Lung (tissue), 12 donors: ENCODE data around the gene TMEFF2. TPM values are rescaled to one million over a fixed set of nuclear protein-coding genes. Genes with fewer than 3 reads are reported as not detected.
A peak's percentile ranks its signal among the peaks of the same experiment; 100 is the strongest.

Source experiments
- ATAC-seq: fragments of 200-7000 bp; cut with Tn5 transposase; one replicate; pipeline ENCODE4 v1.9.1; 2020; ENCODE audit warnings: moderate number of reproducible peaks; ENCODE audit not compliant: insufficient read depth, low FRiP score
- DNase-seq, 3 donors: peaks; one replicate each; pipeline ENCODE4 v3.0.0-alpha.2; 2013 to 2017
- H3K27ac ChIP-seq, 2 donors: one replicate each; pipeline ENCODE4 v1.5.1; 2013; ENCODE audit warnings: mild to moderate bottlenecking in 2 of 2, moderate library complexity in 2 of 2, control low read depth in 1 of 2, inconsistent platforms in 1 of 2, low read depth in 1 of 2, low read length in 1 of 2
- H3K27me3 ChIP-seq, 3 donors: one replicate each; pipeline ENCODE4 v1.5.1; 2013; ENCODE audit warnings: low read length in 2 of 3; ENCODE audit not compliant: control insufficient read depth in 3 of 3, insufficient read depth in 3 of 3
- H3K36me3 ChIP-seq, 4 donors: one replicate each; pipeline ENCODE4 v1.5.1; 2013; ENCODE audit warnings: low read length in 4 of 4, mild to moderate bottlenecking in 1 of 4, moderate library complexity in 1 of 4; ENCODE audit not compliant: control insufficient read depth in 4 of 4, insufficient read depth in 4 of 4
- H3K4me1 ChIP-seq, 5 donors: one replicate each; pipeline ENCODE4 v1.5.1; 2013; ENCODE audit warnings: low read length in 5 of 5, mild to moderate bottlenecking in 2 of 5, moderate library complexity in 1 of 5; ENCODE audit not compliant: control insufficient read depth in 5 of 5, insufficient read depth in 5 of 5
- H3K4me3 ChIP-seq: one replicate; pipeline ENCODE4 v1.5.1; 2013; ENCODE audit warnings: mild to moderate bottlenecking, control low read depth, moderate library complexity
- H3K9ac ChIP-seq, 2 donors: one replicate each; pipeline ENCODE4 v1.5.1; 2013; ENCODE audit warnings: low read length in 2 of 2, control low read depth in 1 of 2; ENCODE audit not compliant: insufficient read depth in 1 of 2
- H3K9me3 ChIP-seq, 4 donors: one replicate each; pipeline ENCODE4 v1.5.1; 2013; ENCODE audit warnings: low read length in 3 of 4, mild to moderate bottlenecking in 1 of 4, moderate library complexity in 1 of 4; ENCODE audit not compliant: control insufficient read depth in 4 of 4, insufficient read depth in 3 of 4
- WGBS, 2 donors: extraction: QIAGEN DNeasy Blood & Tissue Kit; methylation state at CpG; one replicate each; pipeline ENCODE4 v1.1.7; 2013; 5-methylcytosine and 5-hydroxymethylcytosine counted together
- polyA plus RNA-seq, 2 donors: library from polyadenylated mRNA; stranded (reverse); fragments of 200-250 nt; gene quantifications; one replicate each; pipeline ENCODE4 v1.2.1, GENCODE V29; 2013
- total RNA-seq, 2 donors: library from RNA; depleted of rRNA in 1 of 2; stranded (reverse); fragments of >200 nt in 1 of 2; gene quantifications; one replicate each; pipeline ENCODE4 v1.2.1, GENCODE V29; 2014 to 2021
- TF ChIP-seq, protein P1 (sequence below): IDR thresholded peaks from 2 replicates; pipeline ENCODE4 v1.5.1; 2012; ENCODE audit warnings: mild to moderate bottlenecking; ENCODE audit errors: control extremely low read depth, extremely low read depth
- donor health status: control.
- donor health status: control.
- donor health status: Bipolar disorder and iron deficiency.
- donor health status: healthy.
- donor health status: DM: yes; HTN: yes; CAD: no.

Gene TMEFF2
- total and polyA plus RNA-seq, 4 donors = 0.43 TPM; not detected in 3

DNA sequence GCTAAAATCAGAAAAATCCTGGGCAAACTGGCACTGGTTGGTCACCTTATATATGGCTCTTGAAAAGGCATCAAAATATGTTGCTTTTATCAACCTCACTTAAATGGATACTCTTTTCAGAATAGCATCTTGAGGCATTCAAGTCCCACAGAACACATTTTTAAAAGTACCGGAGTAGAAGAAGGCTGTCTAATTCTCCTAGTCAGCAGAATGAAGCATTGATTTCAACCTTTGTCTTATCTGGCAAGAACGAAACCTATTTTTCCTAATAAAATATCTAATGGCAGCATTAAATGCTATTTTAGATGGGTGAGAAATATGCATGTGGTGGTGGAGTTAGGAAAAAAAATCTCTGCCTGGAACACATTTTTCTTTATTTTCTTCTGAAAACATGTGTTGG is 27.8 kb downstream of the TMEFF2 start:
- H3K9me3 ChIP-seq = no peaks in the 10 kb centered on the region
- H3K4me1 ChIP-seq = peaks cover 0 to 4% (median 1%) of the 10 kb centered on the region in 5 donors
- no peak overlapping the region for H3K9ac ChIP-seq
- ATAC-seq (no peak), DNase-seq (no peak)
- no peak overlapping the region for H3K4me3 ChIP-seq
- H3K27ac ChIP-seq = no peak overlapping the region
- no peaks in the 10 kb centered on the region for H3K27me3 ChIP-seq
- TF ChIP-seq, protein P1, sequence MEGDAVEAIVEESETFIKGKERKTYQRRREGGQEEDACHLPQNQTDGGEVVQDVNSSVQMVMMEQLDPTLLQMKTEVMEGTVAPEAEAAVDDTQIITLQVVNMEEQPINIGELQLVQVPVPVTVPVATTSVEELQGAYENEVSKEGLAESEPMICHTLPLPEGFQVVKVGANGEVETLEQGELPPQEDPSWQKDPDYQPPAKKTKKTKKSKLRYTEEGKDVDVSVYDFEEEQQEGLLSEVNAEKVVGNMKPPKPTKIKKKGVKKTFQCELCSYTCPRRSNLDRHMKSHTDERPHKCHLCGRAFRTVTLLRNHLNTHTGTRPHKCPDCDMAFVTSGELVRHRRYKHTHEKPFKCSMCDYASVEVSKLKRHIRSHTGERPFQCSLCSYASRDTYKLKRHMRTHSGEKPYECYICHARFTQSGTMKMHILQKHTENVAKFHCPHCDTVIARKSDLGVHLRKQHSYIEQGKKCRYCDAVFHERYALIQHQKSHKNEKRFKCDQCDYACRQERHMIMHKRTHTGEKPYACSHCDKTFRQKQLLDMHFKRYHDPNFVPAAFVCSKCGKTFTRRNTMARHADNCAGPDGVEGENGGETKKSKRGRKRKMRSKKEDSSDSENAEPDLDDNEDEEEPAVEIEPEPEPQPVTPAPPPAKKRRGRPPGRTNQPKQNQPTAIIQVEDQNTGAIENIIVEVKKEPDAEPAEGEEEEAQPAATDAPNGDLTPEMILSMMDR = no peak
- no peaks in the 10 kb centered on the region for H3K36me3 ChIP-seq
- WGBS, 2 donors = 49 to 68% methylated on average over 2 of the region's 2 CpGs

DNA sequence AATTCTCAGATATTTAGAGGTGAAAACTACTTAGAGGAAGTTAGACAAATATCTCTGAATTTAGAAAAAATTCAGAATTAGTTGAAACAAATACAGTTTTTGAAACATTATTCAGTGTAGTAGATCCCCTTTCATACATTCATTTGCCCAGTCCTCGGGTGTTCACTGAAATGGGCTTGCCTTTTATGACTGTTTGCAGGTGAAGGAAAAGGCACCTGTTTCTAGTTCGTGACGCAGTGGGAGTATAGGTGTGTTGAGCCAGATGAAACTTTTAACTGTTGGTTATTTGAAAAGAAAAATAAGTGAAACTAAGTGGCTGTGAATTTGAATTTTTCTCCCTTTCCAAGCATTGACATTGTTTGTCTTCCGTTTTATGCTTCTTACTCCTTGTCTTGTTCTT is 28.9 kb downstream of the TMEFF2 start:
- WGBS, 2 donors = 93 to 94% methylated on average over 4 of the region's 4 CpGs
- Histone ChIP-seq H3K9me3 (no peaks in the 10 kb centered on the region), H3K4me1 (peaks cover 0 to 5% (median 3%) of the 10 kb centered on the region in 5 donors), H3K27ac (no peak overlapping the region), H3K4me3 (no peak overlapping the region), H3K27me3 (no peaks in the 10 kb centered on the region), H3K9ac (no peak overlapping the region), H3K36me3 (no peaks in the 10 kb centered on the region)
- no peak for DNase-seq
- TF ChIP-seq, protein P1 = no peak
- ATAC-seq = no peak

DNA sequence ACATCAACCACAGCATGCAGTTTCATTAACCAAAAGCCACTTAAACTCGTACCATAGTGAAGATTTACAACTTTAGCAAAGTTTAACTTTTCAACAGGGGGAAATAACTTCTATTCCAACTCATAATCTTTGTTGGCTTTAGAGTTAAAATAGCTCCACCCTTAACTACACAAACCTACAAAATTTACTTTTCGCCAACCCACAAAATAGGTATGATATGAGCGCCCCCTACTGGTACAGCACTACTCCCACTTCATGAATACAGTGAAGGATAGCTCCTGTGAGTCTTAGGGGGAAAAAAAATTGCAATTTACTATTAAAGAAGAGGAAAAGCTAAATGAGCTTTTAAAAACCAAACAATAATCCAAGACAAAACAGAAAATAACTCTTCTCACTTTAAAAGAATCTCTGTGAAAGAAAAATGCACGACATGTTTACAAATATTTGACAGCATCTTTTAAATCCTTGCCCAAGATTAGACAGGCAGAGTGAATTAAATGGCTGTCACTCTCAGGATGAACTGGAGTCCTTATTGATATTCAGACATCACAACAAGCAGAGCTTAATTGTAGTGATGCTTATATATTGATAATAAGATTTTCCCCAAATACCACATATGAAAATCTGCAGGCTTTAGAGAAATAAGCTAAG is 32.2 kb downstream of the TMEFF2 start:
- no peak overlapping the region for H3K9ac ChIP-seq
- WGBS, 2 donors = 13 to 21% methylated on average over 4 of the region's 4 CpGs

More for the DNA sequence above, 32.2 kb downstream of the TMEFF2 start:
- no peaks in the 10 kb centered on the region for H3K27me3 ChIP-seq
- no peak overlapping the region for H3K27ac ChIP-seq
- peaks cover 0 to 8% (median 3%) of the 10 kb centered on the region in 5 donors for H3K4me1 ChIP-seq
- H3K4me3 ChIP-seq = no peak overlapping the region
- DNase-seq (peak; percentile 76 to 89 (median 87)), ATAC-seq (peak; percentile 91)
- no peaks in the 10 kb centered on the region for H3K36me3 ChIP-seq
- TF ChIP-seq, protein P1 = peak; percentile 86
- H3K9me3 ChIP-seq = no peaks in the 10 kb centered on the region
